ENCODE data around the gene TSC22D1. TPM values are rescaled to one million over a fixed set of nuclear protein-coding genes. Genes with fewer than 3 reads are reported as not detected.

Gene TSC22D1
- total RNA-seq, 1 experiment from 2014 or later: 194 TPM

DNA sequence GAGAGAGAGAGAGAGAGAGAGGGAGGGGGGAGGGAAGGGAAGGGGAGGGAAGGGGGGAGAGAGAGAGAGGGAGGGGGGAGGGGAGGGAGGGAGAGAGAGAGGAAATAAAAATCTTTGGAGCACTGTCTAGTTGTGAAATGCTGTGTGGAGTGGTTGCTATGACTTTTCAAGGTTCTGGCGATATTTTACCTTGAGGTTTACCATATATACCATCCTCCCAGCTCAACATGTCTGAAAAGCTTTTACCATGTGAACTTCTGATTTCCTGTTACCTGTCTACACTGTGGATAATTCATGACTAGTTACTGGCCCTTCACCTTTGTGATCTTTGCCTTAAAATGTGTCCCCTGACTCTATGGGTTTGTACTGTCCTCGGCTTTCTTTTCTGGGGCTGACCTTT, 164.3 kb downstream of the TSC22D1 start:
- Histone ChIP-seq H3K36me3 (ENCODE audit: low read depth, low read length) (no peaks in the 10 kb centered on the region), H3K9ac (ENCODE audit: low read length) (no peak overlapping the region), H2AFZ (ENCODE audit: low read length) (no peak overlapping the region), H3K4me3 (ENCODE audit: low read length) (no peak overlapping the region), H3K9me3 (ENCODE audit: low read length) (no peaks in the 10 kb centered on the region), H3K9me2 (replicated peaks; ENCODE audit: low read length) (no peaks in the 10 kb centered on the region), H3F3A (ENCODE audit: low read length, unreplicated experiment) (no peaks in the 10 kb centered on the region), H4K20me1 (ENCODE audit: low read length) (no peaks in the 10 kb centered on the region), H3K4me1 (ENCODE audit: insufficient read depth, low read length) (no peaks in the 10 kb centered on the region), H3K27ac (ENCODE audit: low read length) (no peak overlapping the region), H3K79me2 (ENCODE audit: low read length) (no peaks in the 10 kb centered on the region), H3K27me3 (ENCODE audit: low read length) (no peaks in the 10 kb centered on the region), H3K4me2 (ENCODE audit: low read length) (no peak overlapping the region)
- no peak for ATAC-seq
- TF ChIP-seq EZH2phosphoT487 (IDR thresholded peaks at IDR 0.05; ENCODE audit: borderline replicate concordance, low read length) (no peak), EZH2 (IDR thresholded peaks at IDR 0.05; ENCODE audit: low read length, unreplicated experiment) (no peak)
- TF ChIP-seq, protein P1, sequence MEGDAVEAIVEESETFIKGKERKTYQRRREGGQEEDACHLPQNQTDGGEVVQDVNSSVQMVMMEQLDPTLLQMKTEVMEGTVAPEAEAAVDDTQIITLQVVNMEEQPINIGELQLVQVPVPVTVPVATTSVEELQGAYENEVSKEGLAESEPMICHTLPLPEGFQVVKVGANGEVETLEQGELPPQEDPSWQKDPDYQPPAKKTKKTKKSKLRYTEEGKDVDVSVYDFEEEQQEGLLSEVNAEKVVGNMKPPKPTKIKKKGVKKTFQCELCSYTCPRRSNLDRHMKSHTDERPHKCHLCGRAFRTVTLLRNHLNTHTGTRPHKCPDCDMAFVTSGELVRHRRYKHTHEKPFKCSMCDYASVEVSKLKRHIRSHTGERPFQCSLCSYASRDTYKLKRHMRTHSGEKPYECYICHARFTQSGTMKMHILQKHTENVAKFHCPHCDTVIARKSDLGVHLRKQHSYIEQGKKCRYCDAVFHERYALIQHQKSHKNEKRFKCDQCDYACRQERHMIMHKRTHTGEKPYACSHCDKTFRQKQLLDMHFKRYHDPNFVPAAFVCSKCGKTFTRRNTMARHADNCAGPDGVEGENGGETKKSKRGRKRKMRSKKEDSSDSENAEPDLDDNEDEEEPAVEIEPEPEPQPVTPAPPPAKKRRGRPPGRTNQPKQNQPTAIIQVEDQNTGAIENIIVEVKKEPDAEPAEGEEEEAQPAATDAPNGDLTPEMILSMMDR (conservative IDR thresholded peaks at IDR 0.05; ENCODE audit: low read depth, low read length): no peak
- CTCF ChIA-PET: no interaction called here
- POLR2A ChIA-PET (ENCODE audit: unreplicated experiment): no interaction called here
- DNase-seq: no peak
- intact Hi-C loops (cut with micrococcal nuclease): no loop called here
- BruUV-seq (replicated peaks): no TSS peak

DNA sequence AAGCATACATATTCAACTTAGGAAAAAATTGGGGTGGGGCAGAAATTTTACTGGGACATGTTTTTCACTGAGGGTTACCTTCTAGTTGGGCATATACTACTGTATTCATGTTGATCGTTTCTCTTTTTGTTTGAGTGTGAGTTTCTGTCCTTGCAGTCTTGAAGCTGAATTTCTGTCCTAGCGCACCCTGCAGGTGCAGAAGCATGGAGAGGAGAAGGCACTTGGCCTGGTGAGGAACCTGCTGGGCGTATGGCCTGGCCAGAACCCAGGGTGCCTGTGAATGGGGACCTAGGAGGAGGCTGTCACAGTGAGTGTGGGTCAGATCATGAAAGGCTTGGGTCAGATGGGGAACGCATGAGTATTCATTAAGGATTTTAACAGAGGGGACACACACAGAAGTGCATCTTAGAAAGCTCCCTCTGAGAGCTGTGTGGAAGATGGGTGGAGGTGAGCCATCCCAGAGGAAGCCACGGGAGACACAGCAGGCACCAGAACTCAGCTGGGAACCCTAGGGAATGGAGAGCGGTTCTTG, 165.7 kb downstream of the TSC22D1 start:
- ATAC-seq (no peak), DNase-seq (no peak)
- H2AFZ ChIP-seq (ENCODE audit: low read length): no peak overlapping the region
- CTCF ChIA-PET: no interaction called here
- H4K20me1 ChIP-seq (ENCODE audit: low read length): no peaks in the 10 kb centered on the region
- no peaks in the 10 kb centered on the region for H3K9me3 ChIP-seq (ENCODE audit: low read length)
- H3F3A ChIP-seq (ENCODE audit: low read length, unreplicated experiment): no peaks in the 10 kb centered on the region
- no peak overlapping the region for H3K4me2 ChIP-seq (ENCODE audit: low read length)
- H3K36me3 ChIP-seq (ENCODE audit: low read depth, low read length): no peaks in the 10 kb centered on the region
- POLR2A ChIA-PET (ENCODE audit: unreplicated experiment): no interaction called here
- H3K4me1 ChIP-seq (ENCODE audit: insufficient read depth, low read length): no peaks in the 10 kb centered on the region
- no peak overlapping the region for H3K27ac ChIP-seq (ENCODE audit: low read length)
- H3K79me2 ChIP-seq (ENCODE audit: low read length): no peaks in the 10 kb centered on the region
- H3K4me3 ChIP-seq (ENCODE audit: low read length): no peak overlapping the region
- no peaks in the 10 kb centered on the region for H3K9me2 ChIP-seq (replicated peaks; ENCODE audit: low read length)
- intact Hi-C loops (cut with micrococcal nuclease): no loop called here
- H3K27me3 ChIP-seq (ENCODE audit: low read length): no peaks in the 10 kb centered on the region
- no peak for TF ChIP-seq EZH2 (IDR thresholded peaks at IDR 0.05; ENCODE audit: low read length, unreplicated experiment)
- H3K9ac ChIP-seq (ENCODE audit: low read length): no peak overlapping the region
- BruUV-seq (replicated peaks): no TSS peak

GRCh38 chr13:44409595-44409994, 166.5 kb downstream of the TSC22D1 start:
- no peak overlapping the region for H3K27ac ChIP-seq (ENCODE audit: low read length)

More at GRCh38 chr13:44409595-44409994, 166.5 kb downstream of the TSC22D1 start:
- H4K20me1 ChIP-seq (ENCODE audit: low read length): no peaks in the 10 kb centered on the region
- no TSS peak for BruUV-seq (replicated peaks)
- intact Hi-C loops (cut with micrococcal nuclease): no loop called here
- H3K4me3 ChIP-seq (ENCODE audit: low read length): no peak overlapping the region
- no peaks in the 10 kb centered on the region for H3F3A ChIP-seq (ENCODE audit: low read length, unreplicated experiment)
- H3K27me3 ChIP-seq (ENCODE audit: low read length): no peaks in the 10 kb centered on the region
- ChIA-PET CTCF (no interaction called here), POLR2A (ENCODE audit: unreplicated experiment) (no interaction called here)
- no peak overlapping the region for H2AFZ ChIP-seq (ENCODE audit: low read length)
- no peak for TF ChIP-seq EZH2phosphoT487 (IDR thresholded peaks at IDR 0.05; ENCODE audit: borderline replicate concordance, low read length)
- no peak for TF ChIP-seq EZH2 (IDR thresholded peaks at IDR 0.05; ENCODE audit: low read length, unreplicated experiment)
- TF ChIP-seq, protein P1 (conservative IDR thresholded peaks at IDR 0.05; ENCODE audit: low read depth, low read length): no peak
- ATAC-seq (no peak), DNase-seq (no peak)
- H3K79me2 ChIP-seq (ENCODE audit: low read length): no peaks in the 10 kb centered on the region
- no peak overlapping the region for H3K9ac ChIP-seq (ENCODE audit: low read length)
- no peaks in the 10 kb centered on the region for H3K9me2 ChIP-seq (replicated peaks; ENCODE audit: low read length)
- H3K9me3 ChIP-seq (ENCODE audit: low read length): no peaks in the 10 kb centered on the region
- no peaks in the 10 kb centered on the region for H3K36me3 ChIP-seq (ENCODE audit: low read depth, low read length)
- no peak overlapping the region for H3K4me2 ChIP-seq (ENCODE audit: low read length)
- peaks cover 3% of the 10 kb centered on the region; the same call in 1 of the 2 replicates for H3K4me1 ChIP-seq (ENCODE audit: insufficient read depth, low read length)
